Fibroblast of skin of scalp (primary cell): Measurements from ENCODE around the gene CNKSR3.

Experiments used
- DNase-seq: peaks from one replicate; pipeline ENCODE4 v3.0.0-alpha.2; 2013

Gene CNKSR3

GRCh38 chr6:154341336-154341735 is 169.1 kb downstream of the CNKSR3 start:
- no peak for DNase-seq
